ENCODE results near the gene ABCC2. TPM values are rescaled to one million over a fixed set of nuclear protein-coding genes. Genes with fewer than 3 reads are reported as not detected.

The ABCC2 gene
- total and polyA plus RNA-seq, 8 donors = under 0.01 to 6.8 (median 0.58) TPM

DNA sequence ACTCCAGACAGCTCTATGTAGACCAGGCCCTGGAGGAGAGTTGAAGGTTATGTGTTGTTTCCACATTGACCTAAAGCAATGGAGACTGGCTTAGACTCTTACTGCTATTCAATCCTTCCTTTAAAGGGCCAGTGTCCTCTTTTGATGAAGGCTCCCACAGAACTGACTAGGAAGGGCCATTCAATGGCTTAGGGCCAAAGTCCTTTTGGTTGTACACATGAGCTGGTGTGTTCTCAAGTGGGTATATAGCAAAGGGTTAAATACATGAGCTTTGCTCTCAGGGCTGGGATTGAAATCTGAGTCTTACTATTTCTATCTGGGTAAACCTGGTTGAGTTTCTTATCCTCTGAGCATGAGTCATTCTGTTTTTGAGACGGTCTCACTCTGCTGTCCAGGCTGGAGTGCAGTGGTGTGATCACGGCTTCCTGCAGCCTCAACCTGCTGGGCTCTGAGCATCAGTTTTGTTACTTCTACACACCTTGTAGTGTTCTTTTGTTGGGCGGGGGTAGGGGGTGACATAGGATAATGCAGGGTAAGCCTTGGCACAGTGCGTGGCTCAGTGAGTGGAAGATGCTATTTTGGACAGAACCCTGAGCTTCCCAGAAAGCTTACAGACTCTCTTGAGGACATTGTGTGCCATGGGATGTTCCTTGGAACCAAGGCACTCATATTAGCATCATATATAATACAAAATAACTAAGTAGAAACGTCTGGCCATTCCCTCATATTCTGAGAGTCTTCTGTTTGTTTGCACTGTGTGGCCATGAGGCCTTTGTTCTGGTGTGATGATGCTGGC lies 90.1 kb downstream of the ABCC2 start:
- intact Hi-C loops (cut with DNase I; ENCODE audit: low total_unique reads) = no loop called here
- H3K4me3 ChIP-seq = no peak overlapping the region
- H3K9me3 ChIP-seq = no peaks in the 10 kb centered on the region
- TF ChIP-seq POLR2AphosphoS5 (IDR thresholded peaks at IDR 0.05) (no peak), POLR2A (IDR thresholded peaks at IDR 0.05) (no peak), EP300 (IDR thresholded peaks at IDR 0.05) (no peak)
- TF ChIP-seq, protein P1, sequence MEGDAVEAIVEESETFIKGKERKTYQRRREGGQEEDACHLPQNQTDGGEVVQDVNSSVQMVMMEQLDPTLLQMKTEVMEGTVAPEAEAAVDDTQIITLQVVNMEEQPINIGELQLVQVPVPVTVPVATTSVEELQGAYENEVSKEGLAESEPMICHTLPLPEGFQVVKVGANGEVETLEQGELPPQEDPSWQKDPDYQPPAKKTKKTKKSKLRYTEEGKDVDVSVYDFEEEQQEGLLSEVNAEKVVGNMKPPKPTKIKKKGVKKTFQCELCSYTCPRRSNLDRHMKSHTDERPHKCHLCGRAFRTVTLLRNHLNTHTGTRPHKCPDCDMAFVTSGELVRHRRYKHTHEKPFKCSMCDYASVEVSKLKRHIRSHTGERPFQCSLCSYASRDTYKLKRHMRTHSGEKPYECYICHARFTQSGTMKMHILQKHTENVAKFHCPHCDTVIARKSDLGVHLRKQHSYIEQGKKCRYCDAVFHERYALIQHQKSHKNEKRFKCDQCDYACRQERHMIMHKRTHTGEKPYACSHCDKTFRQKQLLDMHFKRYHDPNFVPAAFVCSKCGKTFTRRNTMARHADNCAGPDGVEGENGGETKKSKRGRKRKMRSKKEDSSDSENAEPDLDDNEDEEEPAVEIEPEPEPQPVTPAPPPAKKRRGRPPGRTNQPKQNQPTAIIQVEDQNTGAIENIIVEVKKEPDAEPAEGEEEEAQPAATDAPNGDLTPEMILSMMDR (IDR thresholded peaks at IDR 0.05) = no peak
- H3K36me3 ChIP-seq = peaks cover 18 to 32% (median 31%) of the 10 kb centered on the region in 4 donors
- peaks cover 0 to 9% (median 8%) of the 10 kb centered on the region in 3 donors for H3K27me3 ChIP-seq
- DNase-seq = peak in 1 of 2 donors; percentile 24
- no peak overlapping the region for H3K27ac ChIP-seq
- H3K4me1 ChIP-seq = peaks cover 0 to 11% (median 0%) of the 10 kb centered on the region in 4 donors
- WGBS, 5 donors = 46 to 65% (median 51%) methylated on average over 5 of the region's 5 CpGs

DNA sequence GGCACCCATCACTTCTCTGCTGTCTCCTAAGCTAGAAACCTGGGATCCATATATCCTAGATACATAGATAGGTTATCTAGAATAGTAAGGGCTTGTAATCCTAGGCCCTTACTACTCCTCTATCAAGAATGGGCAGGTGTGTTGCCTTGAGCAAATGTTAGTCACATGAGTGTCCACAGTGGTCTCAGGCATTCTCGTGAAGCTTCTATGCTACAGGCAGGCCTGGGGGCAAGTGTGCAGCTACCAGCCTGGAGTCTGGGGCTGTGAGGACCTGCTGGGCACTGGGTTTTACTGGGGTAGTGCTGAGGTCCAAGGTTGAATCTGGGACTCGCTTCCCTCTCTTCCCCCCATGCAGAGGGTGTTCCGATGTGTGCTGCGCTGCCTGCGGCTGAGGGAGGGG lies 91.4 kb downstream of the ABCC2 start:
- Histone ChIP-seq H3K27me3 (peaks cover 0 to 9% (median 8%) of the 10 kb centered on the region in 3 donors), H3K9me3 (no peaks in the 10 kb centered on the region), H3K4me3 (no peak overlapping the region), H3K36me3 (peaks cover 29 to 45% (median 43%) of the 10 kb centered on the region in 4 donors), H3K4me1 (peaks cover 0 to 11% (median 0%) of the 10 kb centered on the region in 4 donors), H3K27ac (no peak overlapping the region)
- TF ChIP-seq, protein P1 (IDR thresholded peaks at IDR 0.05) = no peak
- TF ChIP-seq EP300 (IDR thresholded peaks at IDR 0.05) (no peak), POLR2A (IDR thresholded peaks at IDR 0.05) (no peak), POLR2AphosphoS5 (IDR thresholded peaks at IDR 0.05) (no peak)
- WGBS, 5 donors = 92 to 97% (median 93%) methylated on average over 5 of the region's 5 CpGs
- DNase-seq = no peak
- intact Hi-C loops (cut with DNase I; ENCODE audit: low total_unique reads) = no loop called here

DNA sequence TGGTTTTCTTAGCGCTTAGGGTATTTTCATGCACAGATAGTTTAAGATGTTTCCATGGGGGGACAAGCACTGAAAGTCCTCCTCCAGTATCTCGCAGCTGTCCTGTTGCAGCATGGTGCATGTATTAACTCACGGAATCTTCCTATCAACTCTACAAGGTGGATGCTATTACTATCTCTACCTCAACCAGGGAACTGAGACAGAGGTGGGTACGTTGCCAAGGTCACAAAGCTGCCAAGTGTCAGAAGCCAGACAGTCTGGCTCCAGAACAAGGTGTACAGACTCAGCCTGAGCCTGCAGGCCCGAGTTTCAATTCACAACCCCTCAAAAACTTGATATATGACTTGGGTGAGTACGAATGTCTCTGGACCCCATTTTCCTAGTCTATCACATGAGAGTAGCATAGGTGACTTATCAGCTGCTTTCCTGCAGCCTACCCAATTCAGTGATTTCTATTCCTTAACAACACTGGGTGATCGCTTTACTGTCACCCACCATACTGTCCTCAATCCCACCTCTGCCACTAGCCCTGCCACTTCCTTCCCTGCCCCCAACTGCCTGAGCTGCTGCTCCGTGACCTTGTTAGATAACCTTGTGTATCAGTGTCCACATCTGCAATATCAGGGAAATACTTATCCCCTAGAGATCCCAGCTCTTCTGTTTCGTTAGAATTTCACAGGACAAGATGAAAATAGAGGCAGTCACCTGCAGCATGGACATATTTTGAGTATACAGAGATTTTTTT lies 92.1 kb downstream of the ABCC2 start:
- Histone ChIP-seq H3K36me3 (peaks cover 36 to 52% (median 50%) of the 10 kb centered on the region in 4 donors), H3K9me3 (no peaks in the 10 kb centered on the region), H3K4me3 (no peak overlapping the region), H3K27me3 (peaks cover 0 to 5% (median 3%) of the 10 kb centered on the region in 3 donors), H3K4me1 (peaks cover 0 to 11% (median 0%) of the 10 kb centered on the region in 4 donors), H3K27ac (no peak overlapping the region)
- WGBS, 5 donors = 69 to 78% (median 73%) methylated on average over 9 of the region's 9 CpGs
- TF ChIP-seq POLR2A (IDR thresholded peaks at IDR 0.05) (no peak), POLR2AphosphoS5 (IDR thresholded peaks at IDR 0.05) (no peak), EP300 (IDR thresholded peaks at IDR 0.05) (no peak)
- TF ChIP-seq, protein P1 (IDR thresholded peaks at IDR 0.05) = no peak
- intact Hi-C loops (cut with DNase I; ENCODE audit: low total_unique reads) = no loop called here
- DNase-seq = peak in 1 of 2 donors; percentile 36

DNA sequence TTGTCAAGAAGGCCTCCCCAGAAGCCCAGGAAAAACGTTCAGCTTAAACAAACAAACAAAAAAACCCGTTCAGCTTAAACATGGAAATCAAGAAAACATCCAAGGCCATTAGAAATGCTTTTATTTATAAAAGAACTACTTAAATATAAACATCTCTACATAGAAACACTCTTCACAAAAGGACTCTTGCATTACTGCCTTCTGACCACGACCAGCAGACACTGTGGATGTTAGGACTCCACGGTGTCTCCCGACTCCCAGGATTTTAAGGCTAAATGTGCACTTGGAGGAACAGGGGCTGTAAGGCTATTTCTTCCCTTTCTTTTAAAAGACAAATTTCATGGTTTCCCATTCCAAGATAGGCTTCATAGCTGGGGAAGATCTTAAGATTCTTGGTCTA lies 93.0 kb downstream of the ABCC2 start:
- TF ChIP-seq, protein P1 (IDR thresholded peaks at IDR 0.05) = no peak
- TF ChIP-seq EP300 (IDR thresholded peaks at IDR 0.05) (no peak), POLR2AphosphoS5 (IDR thresholded peaks at IDR 0.05) (no peak), POLR2A (IDR thresholded peaks at IDR 0.05) (no peak)
- intact Hi-C loops (cut with DNase I; ENCODE audit: low total_unique reads) = no loop called here
- no peaks in the 10 kb centered on the region for H3K9me3 ChIP-seq
- no peaks in the 10 kb centered on the region for H3K27me3 ChIP-seq
- no peak overlapping the region for H3K27ac ChIP-seq
- no peak overlapping the region for H3K4me3 ChIP-seq
- 59 to 69% (median 65%) methylated on average over 5 of the region's 5 CpGs for WGBS, 5 donors
- H3K36me3 ChIP-seq = peaks cover 46 to 61% (median 60%) of the 10 kb centered on the region in 4 donors
- no peak for DNase-seq
- peaks cover 0 to 11% (median 0%) of the 10 kb centered on the region in 4 donors for H3K4me1 ChIP-seq
